ENCODE measurements around the gene LSM11.

DNA sequence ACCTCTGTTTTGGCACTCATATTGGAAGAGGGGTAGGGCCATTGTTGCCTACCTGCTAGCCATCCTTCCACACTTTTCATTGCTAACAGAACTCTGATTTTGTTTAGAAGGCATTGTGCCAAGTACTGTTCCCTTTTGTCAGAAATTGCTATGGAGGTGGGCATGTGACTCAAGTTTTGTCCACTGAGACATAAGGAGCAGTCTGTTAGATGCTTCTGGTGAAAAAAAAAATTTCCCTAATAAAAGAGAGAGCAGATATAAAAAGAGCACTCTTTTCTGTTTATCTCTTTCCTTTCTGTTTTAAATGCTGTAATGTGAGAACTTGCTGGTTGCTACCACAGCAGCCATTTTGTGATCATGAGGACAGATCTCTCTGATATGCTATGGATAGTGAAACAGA is 34.2 kb upstream of the LSM11 start:
- TF ChIP-seq CTCF (conservative IDR thresholded peaks at IDR 0.05; ENCODE audit: low read depth, low read length) (no peak), ELK1 (IDR thresholded peaks at IDR 0.05; ENCODE audit: borderline replicate concordance, low read depth, low read length) (no peak)
